ENCODE data around the gene PMEPA1. TPM values are rescaled to one million over a fixed set of nuclear protein-coding genes. Genes with fewer than 3 reads are reported as not detected.

Gene PMEPA1
- polyA plus RNA-seq, 1 experiment, result 4.3 TPM

GRCh38 chr20:57755609-57756008, 45.8 kb upstream of the PMEPA1 start:
- Histone ChIP-seq H3K27me3 (ENCODE audit: control insufficient read depth, insufficient read depth, low read length) (peaks cover 21% of the 10 kb centered on the region), H3K27ac (ENCODE audit: low read depth, low read length) (no peak overlapping the region), H3K9me3 (ENCODE audit: control insufficient read depth, insufficient read depth, low read length) (peaks cover 4% of the 10 kb centered on the region; the same call in 1 of the 2 replicates), H3K4me3 (ENCODE audit: low read depth, low read length) (no peak overlapping the region)
- TF ChIP-seq CTCF (IDR thresholded peaks at IDR 0.05; ENCODE audit: low read depth, low read length), result no peak
- no peak for DNase-seq (ENCODE audit: low read depth, low spot score)
- POLR2A ChIA-PET, result no interaction called here
- CTCF ChIA-PET, result no interaction called here

DNA sequence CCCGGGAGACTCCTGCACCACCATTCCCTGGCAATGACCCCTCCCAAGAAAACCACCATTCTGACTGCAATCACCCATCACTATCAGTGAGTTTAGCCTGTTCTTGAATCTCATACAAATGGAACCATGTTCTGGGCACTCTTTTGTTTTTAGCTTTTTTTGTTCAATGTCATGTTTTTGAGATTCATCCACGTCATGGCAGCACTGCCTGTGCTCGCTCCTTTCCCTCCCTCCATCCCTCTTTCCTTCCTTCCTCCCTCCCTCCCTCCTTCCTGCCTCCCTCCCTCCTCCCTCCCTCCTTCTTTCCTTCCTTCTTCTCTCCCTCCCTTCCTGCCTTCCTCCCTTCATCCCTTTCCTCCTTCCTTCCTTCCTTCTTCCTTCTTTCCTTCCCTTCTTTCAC, 44.4 kb upstream of the PMEPA1 start:
- Histone ChIP-seq H3K9me3 (ENCODE audit: control insufficient read depth, insufficient read depth, low read length) (peaks cover 4% of the 10 kb centered on the region; the same call in 1 of the 2 replicates), H3K4me3 (ENCODE audit: low read depth, low read length) (no peak overlapping the region), H3K27me3 (ENCODE audit: control insufficient read depth, insufficient read depth, low read length) (peaks cover 31% of the 10 kb centered on the region), H3K27ac (ENCODE audit: low read depth, low read length) (no peak overlapping the region)
- DNase-seq (ENCODE audit: low read depth, low spot score), result no peak
- POLR2A ChIA-PET, result no interaction called here
- CTCF ChIA-PET, result no interaction called here
- TF ChIP-seq CTCF (IDR thresholded peaks at IDR 0.05; ENCODE audit: low read depth, low read length), result no peak

DNA sequence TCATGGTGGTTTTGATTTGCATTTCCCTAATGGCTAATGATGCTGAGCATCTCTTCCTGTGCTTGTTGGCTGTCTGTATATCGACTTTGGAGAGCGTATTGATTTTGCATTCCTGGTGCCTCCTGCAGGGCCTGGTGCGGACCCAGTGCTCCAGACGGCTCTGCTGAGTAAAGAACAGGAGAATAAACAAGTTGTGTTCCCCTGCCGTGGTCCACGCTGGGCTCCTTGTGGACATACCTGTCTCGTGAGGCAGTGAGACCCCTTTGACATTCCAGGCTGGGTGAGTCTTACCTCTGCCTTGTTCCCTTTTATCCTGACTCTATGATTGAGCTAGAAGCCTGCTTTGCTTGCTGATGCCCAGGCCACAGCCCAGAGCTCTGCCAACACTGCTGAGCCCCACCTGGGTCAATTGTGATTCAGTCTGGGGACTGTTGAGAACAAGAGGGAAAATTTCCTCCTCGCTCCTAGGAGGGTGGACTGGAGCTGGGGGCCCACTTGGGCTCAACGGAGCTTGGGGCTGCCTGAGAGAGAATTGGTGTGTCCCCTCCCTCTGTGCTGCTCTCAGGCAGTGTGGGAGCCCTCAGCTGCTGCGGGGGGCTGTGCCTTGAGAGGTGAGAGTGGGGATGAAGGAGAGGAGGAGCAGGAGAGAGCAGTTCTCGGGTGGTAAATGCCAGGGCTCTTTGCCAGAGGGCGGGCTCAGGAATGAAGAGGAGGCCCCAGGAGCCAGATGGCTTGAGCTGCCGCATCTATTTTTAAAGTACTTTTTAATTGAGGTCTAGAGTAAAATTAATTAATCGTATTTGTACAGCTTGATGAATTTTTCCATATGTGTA, 43.7 kb upstream of the PMEPA1 start:
- no peak for DNase-seq (ENCODE audit: low read depth, low spot score)

GRCh38 chr20:57751411-57751810, 41.6 kb upstream of the PMEPA1 start:
- no peak for TF ChIP-seq CTCF (IDR thresholded peaks at IDR 0.05; ENCODE audit: low read depth, low read length)
- POLR2A ChIA-PET, result no interaction called here
- Histone ChIP-seq H3K27ac (ENCODE audit: low read depth, low read length) (no peak overlapping the region), H3K9me3 (ENCODE audit: control insufficient read depth, insufficient read depth, low read length) (peaks cover 4% of the 10 kb centered on the region), H3K27me3 (ENCODE audit: control insufficient read depth, insufficient read depth, low read length) (peaks cover 31% of the 10 kb centered on the region), H3K4me3 (ENCODE audit: low read depth, low read length) (no peak overlapping the region)
- no peak for DNase-seq (ENCODE audit: low read depth, low spot score)
- CTCF ChIA-PET, result no interaction called here

More for the DNA sequence above, 43.7 kb upstream of the PMEPA1 start:
- ChIA-PET POLR2A (no interaction called here), CTCF (no interaction called here)
- no peak overlapping the region for H3K27ac ChIP-seq (ENCODE audit: low read depth, low read length)
- no peak overlapping the region for H3K4me3 ChIP-seq (ENCODE audit: low read depth, low read length)
- peaks cover 34% of the 10 kb centered on the region for H3K27me3 ChIP-seq (ENCODE audit: control insufficient read depth, insufficient read depth, low read length)
- H3K9me3 ChIP-seq (ENCODE audit: control insufficient read depth, insufficient read depth, low read length), result peaks cover 4% of the 10 kb centered on the region
- no peak for TF ChIP-seq CTCF (IDR thresholded peaks at IDR 0.05; ENCODE audit: low read depth, low read length)

DNA sequence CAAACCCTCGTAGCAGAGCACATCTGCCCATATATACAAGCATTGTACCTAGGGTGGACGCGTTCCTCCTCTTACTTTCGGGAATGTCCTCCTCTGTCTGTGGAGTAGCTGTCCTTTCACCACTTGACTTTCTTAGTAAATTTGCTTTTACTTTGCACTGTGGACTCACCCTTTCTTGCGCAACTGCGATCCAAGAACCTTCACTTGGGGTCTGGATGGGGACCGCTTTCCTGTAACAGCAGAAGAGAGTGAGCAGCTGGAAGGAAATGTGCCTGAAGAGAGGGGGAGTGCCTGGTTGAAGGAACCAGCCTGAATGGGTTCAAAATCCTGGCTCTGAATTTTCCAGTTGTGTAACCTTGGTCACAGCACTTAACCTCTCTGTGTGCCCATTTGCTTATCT, 40.1 kb upstream of the PMEPA1 start:
- Histone ChIP-seq H3K27me3 (ENCODE audit: control insufficient read depth, insufficient read depth, low read length) (peaks cover 28% of the 10 kb centered on the region), H3K4me3 (ENCODE audit: low read depth, low read length) (no peak overlapping the region), H3K9me3 (ENCODE audit: control insufficient read depth, insufficient read depth, low read length) (peaks cover 4% of the 10 kb centered on the region), H3K27ac (ENCODE audit: low read depth, low read length) (no peak overlapping the region)
- no peak for DNase-seq (ENCODE audit: low read depth, low spot score)
- ChIA-PET POLR2A (no interaction called here), CTCF (no interaction called here)
- TF ChIP-seq CTCF (IDR thresholded peaks at IDR 0.05; ENCODE audit: low read depth, low read length), result no peak
